WTC11 (cell line): ENCODE results near the gene NRAP. TPM values are rescaled to one million over a fixed set of nuclear protein-coding genes. Genes with fewer than 3 reads are reported as not detected.

Experiments used
- ATAC-seq: fragments of 200-7000 bp; cut with Tn5 transposase; 2 replicates; pipeline ENCODE4 v1.10.0; 2021; ENCODE audit warnings: mild to moderate bottlenecking, moderate library complexity
- CTCF ChIA-PET: fragments of 300-600 bp; sonication (Branson Sonifier 250); formaldehyde crosslinking; loops from one replicate; lab custom pipeline; 2021; ENCODE audit warnings: antibody characterized with exemption; lab: Charles Lee
- POLR2A ChIA-PET: fragments of 350-600 bp; sonication (Branson Sonifier 250); formaldehyde crosslinking; loops from one replicate; lab custom pipeline; 2021; ENCODE audit warnings: antibody characterized with exemption; lab: Charles Lee
- DNase-seq: peaks from one replicate; pipeline ENCODE4 v3.0.0; 2021; ENCODE audit warnings: low spot score
- H3K27ac Mint-ChIP-seq: 2 replicates; pipeline ENCODE4 v1.8.0; 2021; ENCODE audit warnings: mixed read lengths
- H3K27me3 Mint-ChIP-seq: 2 replicates; pipeline ENCODE4 v1.8.0; 2021; ENCODE audit warnings: low read depth, mild to moderate bottlenecking, moderate library complexity, mixed read lengths
- H3K36me3 Mint-ChIP-seq: 2 replicates; pipeline ENCODE4 v1.8.0; 2021; ENCODE audit warnings: mixed read lengths
- H3K4me1 Mint-ChIP-seq: 2 replicates; pipeline ENCODE4 v1.8.0; 2022; ENCODE audit warnings: mixed read lengths
- H3K4me3 Mint-ChIP-seq: 2 replicates; pipeline ENCODE4 v1.8.0; 2021; ENCODE audit warnings: mild to moderate bottlenecking, moderate library complexity, mixed read lengths
- H3K9me3 Mint-ChIP-seq: 2 replicates; pipeline ENCODE4 v1.8.0; 2021; ENCODE audit warnings: mixed read lengths
- ATF1 ChIP-seq: sonication (generic); formaldehyde crosslinking; IDR thresholded peaks from 2 replicates; pipeline ENCODE4 v1.8.1; 2023; ENCODE audit warnings: mild to moderate bottlenecking, moderate library complexity, missing genetic modification reagents
- ATF6 ChIP-seq: sonication (generic); formaldehyde crosslinking; IDR thresholded peaks from 2 replicates; pipeline ENCODE4 v1.8.1; 2023; ENCODE audit warnings: mild to moderate bottlenecking, missing genetic modification reagents
- CREM ChIP-seq: sonication (generic); formaldehyde crosslinking; IDR thresholded peaks from 2 replicates; pipeline ENCODE4 v1.8.1; 2022; ENCODE audit warnings: mild to moderate bottlenecking, missing genetic modification reagents, moderate library complexity
- E2F1 ChIP-seq: sonication (generic); formaldehyde crosslinking; IDR thresholded peaks from 2 replicates; pipeline ENCODE4 v1.8.0; 2022; ENCODE audit warnings: mild to moderate bottlenecking, missing genetic modification reagents
- ERG ChIP-seq: fragments of 250-450 bp; sonication (Bioruptor Pico); IDR thresholded peaks from 2 replicates; pipeline ENCODE4 v1.8.0; 2021; ENCODE audit warnings: mild to moderate bottlenecking
- FOXP1 ChIP-seq: sonication (generic); formaldehyde crosslinking; IDR thresholded peaks from 2 replicates; pipeline ENCODE4 v1.8.0; 2022; ENCODE audit warnings: missing genetic modification reagents, mild to moderate bottlenecking, moderate library complexity, borderline replicate concordance
- FOXP4 ChIP-seq: sonication (generic); formaldehyde crosslinking; IDR thresholded peaks from 2 replicates; pipeline ENCODE4 v1.8.0; 2022; ENCODE audit warnings: mild to moderate bottlenecking, missing genetic modification reagents
- HMGA2 ChIP-seq: fragments of 250-450 bp; sonication (Bioruptor Pico); IDR thresholded peaks from 2 replicates; pipeline ENCODE4 v1.4.0; 2021; ENCODE audit warnings: mild to moderate bottlenecking, moderate library complexity
- HMGXB4 ChIP-seq: sonication (generic); formaldehyde crosslinking; IDR thresholded peaks from 2 replicates; pipeline ENCODE4 v1.8.1; 2023; ENCODE audit warnings: mild to moderate bottlenecking, moderate library complexity, missing genetic modification reagents
- MXD4 ChIP-seq: fragments of 250-450 bp; sonication (Bioruptor Pico); IDR thresholded peaks from 2 replicates; pipeline ENCODE4 v1.8.0; 2021; ENCODE audit warnings: mild to moderate bottlenecking, moderate library complexity, borderline replicate concordance
- MYBL2 ChIP-seq: sonication (generic); formaldehyde crosslinking; IDR thresholded peaks from 2 replicates; pipeline ENCODE4 v1.8.1; 2023; ENCODE audit warnings: mild to moderate bottlenecking, moderate library complexity, missing genetic modification reagents
- NFYB ChIP-seq: sonication (generic); formaldehyde crosslinking; conservative IDR thresholded peaks from 2 replicates; pipeline ENCODE4 v1.8.0; 2022; ENCODE audit warnings: low read depth, missing genetic modification reagents
- PRRX2 ChIP-seq: fragments of 250-450 bp; sonication (Bioruptor Pico); IDR thresholded peaks from 2 replicates; pipeline ENCODE4 v1.8.0; 2021; ENCODE audit warnings: mild to moderate bottlenecking
- RELA ChIP-seq: sonication (generic); formaldehyde crosslinking; IDR thresholded peaks from 2 replicates; pipeline ENCODE4 v1.8.1; 2022; ENCODE audit warnings: missing genetic modification reagents, mild to moderate bottlenecking, borderline replicate concordance
- RORB ChIP-seq: fragments of 250-450 bp; sonication (Bioruptor Pico); IDR thresholded peaks from 2 replicates; pipeline ENCODE4 v1.9.0; 2021; ENCODE audit warnings: mild to moderate bottlenecking
- SMAD4 ChIP-seq: sonication (generic); formaldehyde crosslinking; IDR thresholded peaks from 2 replicates; pipeline ENCODE4 v1.8.0; 2022; ENCODE audit warnings: mild to moderate bottlenecking, missing genetic modification reagents
- TCF7 ChIP-seq: sonication (generic); formaldehyde crosslinking; IDR thresholded peaks from 2 replicates; pipeline ENCODE4 v1.8.0; 2022; ENCODE audit warnings: mild to moderate bottlenecking, low read depth, missing genetic modification reagents, moderate library complexity
- TEAD1 ChIP-seq: sonication (generic); formaldehyde crosslinking; IDR thresholded peaks from 2 replicates; pipeline ENCODE4 v1.8.0; 2022; ENCODE audit warnings: mild to moderate bottlenecking, missing genetic modification reagents
- USF1 ChIP-seq: sonication (generic); formaldehyde crosslinking; IDR thresholded peaks from 2 replicates; pipeline ENCODE4 v1.8.0; 2022; ENCODE audit warnings: mild to moderate bottlenecking, missing genetic modification reagents
- ZNF281 ChIP-seq: sonication (generic); formaldehyde crosslinking; IDR thresholded peaks from 2 replicates; pipeline ENCODE4 v1.8.0; 2023; ENCODE audit warnings: mild to moderate bottlenecking, missing genetic modification reagents
- ZNF317 ChIP-seq: sonication (generic); formaldehyde crosslinking; IDR thresholded peaks from 2 replicates; pipeline ENCODE4 v1.8.1; 2023; ENCODE audit warnings: low read depth, mild to moderate bottlenecking, moderate library complexity, missing genetic modification reagents, borderline replicate concordance
- ZNF396 ChIP-seq: fragments of 250-450 bp; sonication (Bioruptor Pico); IDR thresholded peaks from 2 replicates; pipeline ENCODE4 v1.8.0; 2021; ENCODE audit warnings: mild to moderate bottlenecking, moderate library complexity, borderline replicate concordance
- total RNA-seq: library from RNA; stranded (reverse); gene quantifications from 3 replicates; pipeline ENCODE4 v1.2.3, GENCODE V29; 2021

NRAP gene
- total RNA-seq, 1 experiment from 2014 or later = not detected

- ChIA-PET CTCF (no interaction called here), POLR2A (no interaction called here)
- peaks cover 3% of the 10 kb centered on the region for H3K27me3 Mint-ChIP-seq
- H3K9me3 Mint-ChIP-seq = no peaks in the 10 kb centered on the region
- no peak overlapping the region for H3K27ac Mint-ChIP-seq
- H3K36me3 Mint-ChIP-seq = no peaks in the 10 kb centered on the region
- H3K4me1 Mint-ChIP-seq = peaks cover 6% of the 10 kb centered on the region
- no peak overlapping the region for H3K4me3 Mint-ChIP-seq
- DNase-seq (no peak), ATAC-seq (no peak)
- TF ChIP-seq ATF1 (CRISPR knock-in tag) (no peak), TEAD1 (CRISPR knock-in tag) (no peak), ZNF396 (CRISPR knock-in tag) (no peak), HMGXB4 (CRISPR knock-in tag) (no peak), FOXP4 (CRISPR knock-in tag) (no peak), FOXP1 (CRISPR knock-in tag) (no peak), ZNF317 (no peak), USF1 (no peak), PRRX2 (no peak), NFYB (no peak), E2F1 (no peak), ATF6 (no peak), HMGA2 (CRISPR knock-in tag) (no peak), SMAD4 (CRISPR knock-in tag) (no peak), MXD4 (CRISPR knock-in tag) (no peak), MYBL2 (CRISPR knock-in tag) (no peak)
These were observed 82.7 kb downstream of the NRAP start for GRCh38 chr10:113581092-113581491.

- H3K27me3 Mint-ChIP-seq = peaks cover 3% of the 10 kb centered on the region
- H3K4me1 Mint-ChIP-seq = no peaks in the 10 kb centered on the region; the same call in 1 of the 2 replicates
- H3K9me3 Mint-ChIP-seq = no peaks in the 10 kb centered on the region
- no peak for ATAC-seq
- no peaks in the 10 kb centered on the region for H3K36me3 Mint-ChIP-seq
- DNase-seq = no peak
- TF ChIP-seq RELA (CRISPR knock-in tag) (no peak), PRRX2 (no peak), TCF7 (CRISPR knock-in tag) (no peak), CREM (CRISPR knock-in tag) (no peak), ERG (CRISPR knock-in tag) (no peak), ZNF281 (CRISPR knock-in tag) (no peak), RORB (CRISPR knock-in tag) (no peak)
- H3K4me3 Mint-ChIP-seq = no peak overlapping the region
- H3K27ac Mint-ChIP-seq = no peak overlapping the region
- ChIA-PET CTCF (no interaction called here), POLR2A (no interaction called here)
These were observed 85.1 kb downstream of the NRAP start for GRCh38 chr10:113578773-113579172.
